ENCODE measurements around the gene LAMTOR1.

The LAMTOR1 gene

DNA sequence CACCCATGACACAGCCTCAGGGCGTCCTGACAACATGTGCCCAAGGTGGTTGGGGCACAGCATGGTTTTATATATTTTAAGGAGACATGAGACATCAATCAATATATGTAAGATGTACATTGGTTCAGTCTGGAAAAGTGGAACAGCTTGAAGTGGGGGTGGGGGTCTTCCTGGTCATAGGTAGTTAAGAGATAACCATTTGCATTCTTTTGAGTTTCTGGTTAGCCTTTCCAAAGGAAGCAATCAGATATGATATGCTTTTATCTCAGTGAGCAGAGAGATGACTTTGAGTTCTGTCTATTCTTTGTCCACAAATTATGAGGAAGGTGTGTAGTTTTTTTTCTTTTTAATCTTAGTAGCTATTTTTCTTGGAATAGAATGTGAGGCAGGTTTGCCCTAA, 19.5 kb upstream of the LAMTOR1 start:
- no peak for DNase-seq (ENCODE audit: low read depth)
- no peak overlapping the region for H3K4me3 ChIP-seq (ENCODE audit: low read depth, low read length)

DNA sequence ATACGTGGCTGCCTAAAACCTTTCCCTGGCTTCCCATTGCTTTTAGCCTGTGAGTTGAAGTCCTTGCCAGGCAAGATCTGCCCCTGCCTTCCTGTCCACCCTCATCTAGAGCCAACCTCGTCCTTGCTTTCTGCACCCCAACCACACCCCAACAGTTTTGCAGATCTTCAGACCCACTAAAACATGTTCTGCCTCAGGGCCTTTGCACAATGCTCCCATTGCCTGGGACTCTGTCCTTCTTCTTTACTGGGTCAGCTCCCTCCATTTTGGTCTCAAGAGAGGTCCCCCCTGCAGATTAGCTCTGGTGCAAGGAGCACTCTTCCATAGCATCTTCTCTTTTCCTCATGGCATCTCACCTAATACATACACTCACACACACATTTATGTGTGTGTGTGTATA, 17.8 kb upstream of the LAMTOR1 start:
- no peak for DNase-seq (ENCODE audit: low read depth)
- H3K4me3 ChIP-seq (ENCODE audit: low read depth, low read length), result no peak overlapping the region

DNA sequence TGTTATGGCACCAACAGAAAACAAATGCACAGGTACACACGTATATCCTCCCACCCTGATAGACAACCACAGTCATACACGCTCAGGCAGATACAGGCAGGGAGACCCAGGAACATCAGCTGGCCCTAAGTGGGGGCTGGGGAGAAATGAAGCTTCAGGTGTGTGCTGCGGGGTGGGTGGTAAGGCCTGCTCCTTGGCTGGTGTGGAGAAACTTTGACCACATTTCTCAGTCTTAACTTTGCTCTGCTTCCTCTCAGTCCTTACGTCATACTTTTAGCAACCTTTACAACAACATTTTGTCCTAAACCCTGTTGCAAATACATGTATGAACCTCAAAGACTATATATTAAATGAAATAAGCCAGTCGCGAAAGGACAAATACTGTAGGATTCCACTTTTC, 16.1 kb upstream of the LAMTOR1 start:
- DNase-seq (ENCODE audit: low read depth), result no peak
- no peak overlapping the region for H3K4me3 ChIP-seq (ENCODE audit: low read depth, low read length)

DNA sequence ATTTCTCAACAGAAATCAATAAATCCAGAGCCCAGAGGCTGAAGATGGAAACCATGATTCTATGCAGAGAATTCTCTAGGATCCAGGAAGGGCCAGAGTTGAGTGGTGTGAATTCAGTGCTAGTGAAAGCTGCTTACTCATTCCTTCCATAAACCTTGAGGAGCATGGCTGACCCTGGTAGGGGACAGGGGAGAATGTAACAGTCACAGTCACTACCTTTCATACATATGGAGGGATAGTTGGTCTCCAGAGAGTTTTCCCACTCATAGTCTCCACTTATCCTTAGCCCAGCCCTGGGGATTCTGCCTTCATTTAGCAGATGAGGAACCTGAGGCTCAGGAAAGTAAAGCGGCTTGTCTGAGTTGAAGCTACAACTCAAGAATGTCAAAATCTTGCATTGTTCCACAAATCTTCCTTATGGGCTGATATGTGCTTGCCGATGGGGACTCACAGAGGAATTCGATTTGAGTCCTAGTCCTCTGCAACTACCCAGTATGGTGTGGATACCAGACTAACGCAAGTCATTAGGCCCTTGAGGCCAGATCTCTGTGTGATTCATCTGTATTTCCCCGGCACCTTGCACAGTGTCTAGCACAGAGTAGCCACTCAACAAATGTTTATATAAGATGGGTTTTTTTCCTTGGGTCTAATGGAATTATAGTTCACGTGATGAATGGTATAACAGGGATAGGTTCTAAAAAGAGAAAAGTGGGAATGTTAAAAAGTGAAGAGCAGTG, 13.1 kb upstream of the LAMTOR1 start:
- DNase-seq (ENCODE audit: low read depth), result no peak

DNA sequence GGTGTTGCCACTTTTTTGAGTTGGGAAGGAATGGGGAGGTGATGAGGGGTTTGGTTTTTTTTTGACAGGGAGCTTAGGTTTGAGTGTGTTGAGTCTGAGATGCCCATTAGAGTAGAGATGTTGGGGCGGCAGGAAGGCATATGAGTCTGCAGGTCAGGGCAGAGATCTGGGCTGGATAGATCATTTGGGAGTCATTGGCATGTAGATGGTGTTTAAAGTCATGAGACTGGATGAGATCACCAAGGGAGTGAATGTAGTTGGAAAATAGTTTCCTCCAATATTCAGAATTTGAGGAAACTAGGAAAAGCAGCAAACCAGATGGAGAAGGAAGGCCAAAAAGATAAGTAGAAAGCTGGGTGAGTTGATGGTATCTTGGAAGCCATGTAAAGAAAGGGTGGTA, 11.5 kb upstream of the LAMTOR1 start:
- H3K4me3 ChIP-seq (ENCODE audit: low read depth, low read length), result no peak overlapping the region
- DNase-seq (ENCODE audit: low read depth), result no peak

More for the DNA sequence above, 13.1 kb upstream of the LAMTOR1 start:
- H3K4me3 ChIP-seq (ENCODE audit: low read depth, low read length), result no peak overlapping the region

DNA sequence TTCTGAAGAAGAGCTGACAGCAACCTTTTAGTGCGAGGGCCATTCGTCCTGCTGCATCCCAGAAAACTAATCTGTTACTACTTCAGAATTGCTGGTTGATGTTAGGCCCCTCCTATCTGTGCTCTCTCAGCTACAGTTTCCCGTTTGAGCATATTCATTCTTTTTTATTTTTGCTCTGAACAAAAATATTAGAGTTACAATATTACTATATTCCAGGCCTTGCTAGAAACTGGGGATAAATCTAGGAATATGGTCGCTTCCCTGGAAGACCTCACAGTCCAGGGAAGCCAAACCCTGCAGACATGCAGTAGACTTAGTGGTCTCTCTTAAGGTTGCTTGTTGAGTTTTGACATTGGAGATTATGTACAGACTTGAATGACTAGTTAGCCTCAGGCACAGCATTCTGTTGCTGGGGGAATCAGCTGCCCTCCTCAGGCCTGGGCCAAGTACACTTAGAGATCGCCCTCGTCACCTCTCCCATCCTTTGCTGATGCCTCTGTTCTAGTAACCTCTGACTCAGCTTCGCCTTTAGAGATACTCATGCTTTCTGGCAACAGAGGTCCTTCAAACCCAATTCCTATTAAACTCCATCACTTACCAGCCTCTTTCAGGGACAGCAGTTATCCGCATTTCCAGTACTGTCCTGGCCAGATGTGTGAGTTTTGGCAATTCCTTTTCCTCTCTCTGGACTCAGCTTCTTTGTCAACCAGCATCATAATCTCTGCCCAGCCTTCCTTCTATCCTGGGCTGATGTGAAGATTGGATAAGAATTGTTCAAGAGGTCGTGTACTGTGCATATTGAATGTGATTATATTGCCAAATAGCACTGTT, 10.1 kb upstream of the LAMTOR1 start:
- no peak for DNase-seq (ENCODE audit: low read depth)
- peak overlapping the region; percentile 62 for H3K4me3 ChIP-seq (ENCODE audit: low read depth, low read length)

DNA sequence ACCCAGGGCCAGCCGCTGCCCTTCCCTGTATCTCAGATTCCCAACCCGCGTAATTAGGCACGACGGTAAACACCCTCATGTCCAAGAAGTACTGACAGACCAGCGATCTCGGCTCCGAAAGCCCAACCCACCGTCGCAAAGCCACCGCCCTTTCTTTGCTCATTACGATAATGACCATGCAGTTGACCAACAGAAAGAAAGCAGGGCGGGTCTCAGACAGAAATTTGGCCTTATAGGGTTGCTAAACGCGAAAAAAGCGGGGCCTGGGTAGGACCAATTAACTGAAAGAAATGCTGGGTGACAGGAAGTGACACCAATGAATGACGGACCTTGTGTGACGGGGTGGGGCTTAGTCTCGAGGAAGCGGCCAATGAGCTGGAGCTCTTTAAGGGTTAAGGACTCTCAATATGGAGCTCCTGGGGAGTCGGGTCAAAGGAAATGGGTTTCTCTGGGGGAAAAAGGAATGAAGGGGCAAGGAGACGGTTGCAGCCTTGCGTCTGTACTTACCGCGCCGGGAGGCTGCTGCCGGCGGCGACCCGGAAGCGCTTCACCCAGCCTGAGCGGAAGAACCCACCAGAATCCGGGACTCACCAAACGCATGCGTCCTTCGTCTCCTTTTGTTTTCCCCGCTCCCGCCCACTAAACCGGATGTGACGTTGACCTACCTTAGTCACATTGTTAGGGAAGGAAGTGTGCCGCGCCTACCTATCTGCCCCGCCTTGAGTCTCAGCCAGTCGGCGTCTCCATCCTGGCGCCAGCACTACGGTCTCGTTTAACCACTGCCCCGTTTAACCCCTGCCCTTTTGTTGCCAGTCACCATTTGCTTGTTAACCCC, 9.3 kb upstream of the LAMTOR1 start, which contains the start of gene ANAPC15:
Gene ANAPC15, minus strand, starts transcription at position 553 of the 835 bp plus-strand sequence. CDS start 1,419 bp downstream, outside the sequence.
- H3K4me3 ChIP-seq (ENCODE audit: low read depth, low read length), result peak within 1 kb of the TSS; percentile 62
- peak; percentile 97 for DNase-seq (ENCODE audit: low read depth)

DNA sequence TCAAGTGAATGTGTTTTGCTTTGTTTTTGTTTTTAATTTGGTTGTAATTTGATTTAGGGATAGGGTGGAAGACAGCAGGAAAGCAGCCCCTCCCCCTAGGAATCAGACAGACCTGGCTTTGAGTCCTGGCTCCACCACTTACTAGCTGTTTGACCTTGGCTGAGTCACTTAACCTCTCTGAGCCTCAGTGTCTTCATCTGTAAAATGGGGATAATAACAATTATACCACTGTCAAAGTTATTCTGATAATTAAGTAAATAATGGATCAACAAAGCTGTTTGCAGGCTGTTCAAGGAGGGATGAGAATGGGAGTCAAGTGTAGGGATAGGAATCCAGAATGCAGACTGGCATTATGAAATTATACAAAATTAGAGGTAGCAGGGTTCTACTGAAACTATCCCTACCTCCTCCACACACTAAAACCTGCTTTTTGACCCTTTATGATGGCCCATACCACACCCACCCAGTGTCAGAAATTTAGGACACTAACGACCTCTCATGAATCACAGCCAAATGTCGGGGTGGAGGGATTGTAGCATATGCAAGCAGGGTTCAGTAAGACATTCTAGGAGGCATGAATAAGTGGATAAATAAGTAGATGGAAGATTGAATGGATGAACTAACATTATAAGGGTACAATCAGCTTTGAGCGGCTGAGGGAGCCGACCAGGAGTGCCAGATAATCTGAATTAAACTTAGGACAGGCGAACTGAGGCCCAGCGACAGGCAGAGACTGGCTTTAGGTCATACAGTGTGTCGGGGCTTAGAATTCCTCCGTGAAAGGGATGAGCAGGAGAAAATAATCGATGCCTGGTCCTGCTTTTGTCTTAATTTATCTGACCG, 8.4 kb upstream of the LAMTOR1 start:
- H3K4me3 ChIP-seq (ENCODE audit: low read depth, low read length), result peak overlapping the region; percentile 62
- DNase-seq (ENCODE audit: low read depth), result no peak

DNA sequence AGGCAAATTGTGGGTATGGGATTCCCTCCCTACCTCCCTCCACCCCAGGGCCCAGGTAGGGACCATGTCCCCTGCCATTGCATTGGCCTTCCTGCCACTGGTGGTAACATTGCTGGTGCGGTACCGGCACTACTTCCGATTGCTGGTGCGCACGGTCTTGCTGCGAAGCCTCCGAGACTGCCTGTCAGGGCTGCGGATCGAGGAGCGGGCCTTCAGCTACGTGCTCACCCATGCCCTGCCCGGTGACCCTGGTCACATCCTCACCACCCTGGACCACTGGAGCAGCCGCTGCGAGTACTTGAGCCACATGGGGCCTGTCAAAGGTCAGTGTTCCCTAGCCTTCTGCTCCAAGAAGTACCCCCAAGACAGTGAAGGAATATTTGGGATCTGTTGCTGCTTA, 2.8 kb upstream of the LAMTOR1 start, which contains the start of gene TOMT:
Gene TOMT, plus strand, starts transcription at position 37 of the 400 bp plus-strand sequence. Its CDS starts 28 bp downstream, at position 65.
- DNase-seq (ENCODE audit: low read depth), result no peak

DNA sequence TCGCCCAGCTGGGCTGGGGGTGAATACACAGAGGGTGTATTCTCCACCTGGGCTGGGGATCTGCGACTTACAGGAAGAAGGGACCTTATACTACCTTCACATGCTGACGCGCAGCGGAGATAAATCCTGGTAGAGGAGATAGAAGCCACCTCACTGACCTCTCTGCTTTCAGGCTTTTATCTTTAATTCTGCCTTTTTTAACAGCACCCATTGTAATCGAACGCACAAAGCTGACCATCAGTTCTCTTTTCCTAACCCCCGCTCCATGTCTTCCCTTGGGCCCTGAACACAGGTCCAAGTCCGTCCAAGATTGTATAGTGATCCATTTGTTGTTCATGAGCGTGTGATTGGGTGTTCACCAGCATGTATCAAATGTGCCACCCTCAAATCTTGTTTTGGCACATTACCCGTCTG, 664 bp upstream of the LAMTOR1 start:
- H3K4me3 ChIP-seq (ENCODE audit: low read depth, low read length), result peak overlapping the region; percentile 37
- DNase-seq (ENCODE audit: low read depth), result no peak

More for the DNA sequence above, 2.8 kb upstream of the LAMTOR1 start, which contains the start of gene TOMT:
- H3K4me3 ChIP-seq (ENCODE audit: low read depth, low read length), result no peak within 1 kb of the TSS

DNA sequence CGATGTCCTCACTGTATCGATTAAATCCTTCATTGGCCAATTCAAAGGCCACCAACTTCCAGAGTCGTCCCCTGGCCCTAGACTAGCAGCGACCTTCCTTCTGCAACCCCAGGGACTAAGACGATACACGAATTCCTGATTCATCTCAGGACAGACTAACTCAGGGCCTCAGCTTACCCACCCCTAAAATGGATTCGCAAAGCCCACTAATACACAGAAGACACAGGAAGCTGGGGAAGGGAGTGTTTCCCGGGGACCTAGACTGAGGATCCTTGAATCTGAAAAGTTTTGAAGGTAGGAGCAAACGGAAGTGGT, 509 bp downstream of the LAMTOR1 start:
- peak overlapping the region; percentile 92 for H3K4me3 ChIP-seq (ENCODE audit: low read depth, low read length)
- DNase-seq (ENCODE audit: low read depth), result no peak

DNA sequence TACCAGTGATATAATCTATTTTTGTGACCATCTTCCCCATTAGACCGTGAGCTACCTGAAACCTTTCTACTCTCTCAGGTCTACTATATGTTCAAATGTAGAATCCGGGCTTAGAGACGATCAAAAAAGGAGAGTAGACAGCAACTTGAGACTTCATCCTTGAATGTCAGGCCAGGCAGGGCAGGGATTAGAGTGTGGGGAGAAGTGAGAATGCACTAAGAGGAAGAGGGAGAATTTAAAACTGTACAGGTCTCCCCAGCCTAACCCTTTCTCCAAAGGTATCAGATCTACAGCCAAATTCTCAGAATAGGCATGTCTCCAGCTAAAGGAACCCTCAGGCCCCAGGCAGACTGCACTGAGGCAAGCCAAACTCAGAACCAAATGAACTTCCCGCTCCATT, 935 bp downstream of the LAMTOR1 start:
- no peak for DNase-seq (ENCODE audit: low read depth)

DNA sequence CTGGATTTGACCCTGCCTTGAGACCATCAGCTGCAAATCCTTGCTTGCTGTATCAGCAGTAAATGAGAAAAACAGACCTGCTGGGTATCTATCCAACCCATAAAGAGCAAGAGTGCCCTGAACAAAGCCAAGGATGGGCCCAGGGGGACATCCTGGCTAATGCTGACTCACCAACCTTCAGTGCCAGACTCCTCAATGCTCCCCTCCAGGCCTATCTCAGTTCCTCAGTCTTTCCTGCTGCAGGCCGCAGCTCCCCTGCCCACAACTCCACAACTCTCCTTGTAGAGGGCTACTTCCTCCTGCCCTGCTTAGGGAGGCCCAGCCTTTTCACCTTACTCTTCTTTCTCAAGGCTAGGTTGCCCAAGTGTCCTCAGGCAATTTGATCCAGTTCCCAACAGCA, 2.6 kb downstream of the LAMTOR1 start:
- DNase-seq (ENCODE audit: low read depth), result no peak
- no peak overlapping the region for H3K4me3 ChIP-seq (ENCODE audit: low read depth, low read length)

More for the DNA sequence above, 935 bp downstream of the LAMTOR1 start:
- H3K4me3 ChIP-seq (ENCODE audit: low read depth, low read length), result peak overlapping the region; percentile 92

DNA sequence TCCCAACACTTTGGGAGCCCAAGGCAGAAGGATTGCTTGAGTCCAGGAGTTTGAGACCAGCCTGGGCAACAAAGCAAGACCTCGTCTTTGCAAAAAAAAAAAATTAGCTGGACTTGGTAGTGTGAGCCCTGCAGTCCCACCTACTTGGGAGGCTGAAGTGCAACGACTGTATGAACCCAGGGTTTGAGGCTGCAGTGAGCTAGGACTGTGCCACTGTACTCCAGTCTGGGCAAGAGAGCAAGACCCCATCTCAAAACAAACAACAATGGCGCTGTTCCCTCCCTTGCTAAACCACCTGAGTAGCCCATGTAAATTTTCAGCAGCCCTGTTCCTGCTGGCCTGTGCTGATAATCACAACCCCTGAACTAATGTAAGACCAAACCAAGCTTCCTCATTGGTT, 3.1 kb downstream of the LAMTOR1 start:
- H3K4me3 ChIP-seq (ENCODE audit: low read depth, low read length), result no peak overlapping the region
- DNase-seq (ENCODE audit: low read depth), result no peak

DNA sequence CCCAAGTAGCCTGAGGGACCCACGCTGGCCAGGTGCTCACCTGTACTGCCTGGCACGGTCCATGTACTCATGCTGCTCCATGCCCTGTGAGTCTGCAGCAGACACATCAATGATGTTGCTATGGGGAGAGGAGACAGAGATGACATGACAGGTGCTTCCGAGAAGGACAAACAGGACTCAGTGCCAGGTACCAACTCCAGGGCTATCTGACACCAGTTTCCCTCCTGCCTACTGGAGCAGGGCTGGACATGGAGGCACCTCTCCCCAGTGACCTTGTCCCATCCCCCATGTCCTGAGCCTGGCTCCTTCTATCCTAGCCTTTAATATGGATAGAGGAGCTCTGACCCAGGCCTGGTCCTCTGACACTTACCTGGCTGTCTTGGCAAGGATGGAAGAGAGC, 4.4 kb downstream of the LAMTOR1 start:
- DNase-seq (ENCODE audit: low read depth), result no peak
- H3K4me3 ChIP-seq (ENCODE audit: low read depth, low read length), result no peak overlapping the region

DNA sequence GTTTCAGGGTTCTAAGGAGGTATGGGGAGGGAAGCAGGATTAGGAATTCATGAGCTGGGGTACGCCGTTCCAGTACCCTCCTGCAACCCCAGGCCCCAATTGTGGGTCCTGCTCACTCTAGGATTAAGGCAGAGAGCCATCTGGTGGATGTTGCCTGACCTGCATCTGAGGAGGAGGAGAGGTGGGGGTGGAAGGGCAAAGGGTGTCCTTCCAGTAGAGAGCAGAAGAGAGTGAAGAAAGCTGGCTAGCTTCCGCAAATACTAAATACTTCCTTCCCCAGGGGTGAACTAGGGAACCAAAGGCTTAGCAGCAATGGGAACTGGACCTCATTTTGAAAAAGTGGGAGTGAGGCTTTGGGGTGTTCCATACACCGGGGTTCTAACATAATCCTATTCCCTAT, 11.8 kb downstream of the LAMTOR1 start:
- no peak for DNase-seq (ENCODE audit: low read depth)
- H3K4me3 ChIP-seq (ENCODE audit: low read depth, low read length), result no peak overlapping the region

DNA sequence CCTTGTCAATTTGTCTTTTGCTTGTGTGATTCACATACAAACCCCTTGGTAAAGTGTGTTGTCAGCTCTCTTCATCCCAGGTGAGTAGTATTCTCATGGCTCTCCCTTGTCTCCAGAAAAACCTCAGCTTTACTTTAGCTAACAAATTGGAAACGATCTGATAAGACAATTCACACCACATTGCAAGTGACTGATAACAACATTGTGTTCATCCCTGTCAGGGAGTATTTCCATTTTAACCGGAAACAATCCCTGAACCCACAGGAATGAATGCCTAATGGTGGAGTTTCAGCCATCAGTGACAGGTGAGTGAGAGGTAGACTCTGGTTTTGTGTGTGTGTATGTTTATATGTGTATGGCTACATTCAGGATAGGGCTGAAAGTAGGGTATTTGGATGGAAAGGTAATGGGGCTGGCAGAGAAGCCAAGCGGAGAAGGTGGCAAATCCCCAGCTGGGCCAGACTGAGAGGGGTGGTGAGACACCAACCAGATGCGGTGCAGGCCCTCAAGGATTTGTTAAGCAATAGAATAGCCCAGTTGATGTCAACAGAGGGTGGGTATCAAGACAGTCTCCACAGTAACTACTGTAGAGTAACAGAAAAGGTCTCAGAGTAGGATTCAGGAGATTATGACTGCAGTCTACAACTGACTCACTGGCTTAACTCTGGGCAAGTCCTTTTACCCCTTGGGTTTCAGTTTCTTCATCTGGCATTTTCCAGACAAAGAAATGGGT, 14.9 kb downstream of the LAMTOR1 start:
- no peak overlapping the region for H3K4me3 ChIP-seq (ENCODE audit: low read depth, low read length)
- DNase-seq (ENCODE audit: low read depth), result no peak

DNA sequence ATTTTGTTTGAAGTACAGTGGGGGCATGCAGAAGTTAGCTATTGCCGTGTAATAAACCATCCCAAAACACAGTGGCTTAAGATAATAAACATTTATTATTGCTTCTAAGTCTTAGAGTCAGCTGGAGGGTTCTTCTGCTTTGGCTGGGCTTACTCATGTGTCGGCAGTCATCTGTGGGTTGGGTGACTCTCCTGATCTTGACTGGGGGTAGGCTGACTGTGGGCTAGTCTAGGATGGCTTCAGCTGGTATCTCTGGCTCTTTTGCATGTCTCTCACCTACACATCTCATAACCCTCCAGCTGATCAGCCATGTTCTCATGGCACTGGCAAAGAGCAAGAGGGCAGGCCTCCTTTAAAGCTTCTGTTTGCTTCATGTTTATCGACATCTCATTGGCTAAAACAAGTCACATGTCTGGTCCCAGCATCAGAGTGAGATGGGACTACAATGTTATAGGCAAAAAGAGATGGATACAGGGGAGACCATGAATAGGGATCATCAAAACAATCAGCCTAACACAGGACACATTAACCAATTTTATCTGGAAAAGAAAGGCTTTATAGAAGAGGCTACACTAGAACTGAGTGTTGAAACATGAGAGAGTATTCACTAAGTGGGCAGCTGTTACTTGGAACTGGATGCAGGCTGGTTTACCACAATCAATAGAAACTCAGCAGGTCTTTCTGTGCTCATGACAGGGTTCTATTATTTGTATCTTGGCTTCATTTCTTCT, 17.3 kb downstream of the LAMTOR1 start:
- no peak for DNase-seq (ENCODE audit: low read depth)
- H3K4me3 ChIP-seq (ENCODE audit: low read depth, low read length), result no peak overlapping the region

All from skeletal muscle cell (primary cell).